HG03469 (cell line): ENCODE measurements around the gene CCDC70.
"Not testable (repeated sequence)": the region's sequence is repeated elsewhere in the genome, so short reads cannot be mapped to it uniquely, and the experiment has no call there.

Source experiments
- ATAC-seq: cut with Tn5 transposase; IDR thresholded peaks from one replicate; pipeline ENCODE4 v1.9.1; 2021; ENCODE audit warnings: mild to moderate bottlenecking, moderate library complexity, moderate number of reproducible peaks; ENCODE audit not compliant: unreplicated experiment

CCDC70 gene

GRCh38 chr13:51905787-51906186, 44.0 kb downstream of the CCDC70 start:
- no peak for ATAC-seq

- no peak for ATAC-seq
Measured at GRCh38 chr13:51906581-51906980, 44.8 kb downstream of the CCDC70 start.

GRCh38 chr13:51907040-51907732, 45.4 kb downstream of the CCDC70 start:
- no peak for ATAC-seq

GRCh38 chr13:51909265-51909664, 47.5 kb downstream of the CCDC70 start:
- not testable (repeated sequence) for ATAC-seq

GRCh38 chr13:51910508-51910907, 48.7 kb downstream of the CCDC70 start:
- no peak for ATAC-seq

GRCh38 chr13:51912091-51912490, 50.3 kb downstream of the CCDC70 start:
- ATAC-seq, result no peak

GRCh38 chr13:51912511-51913225, 50.9 kb downstream of the CCDC70 start:
- ATAC-seq, result no peak

- no peak for ATAC-seq
Measured at GRCh38 chr13:51913421-51914136, 51.8 kb downstream of the CCDC70 start.

- ATAC-seq, result no peak
Measured at GRCh38 chr13:51914137-51914493, 52.3 kb downstream of the CCDC70 start.
